ENCODE data around the gene ZNF516.

GRCh38 chr18:76472829-76473228 lies 22.2 kb downstream of the ZNF516 start:
- TF ChIP-seq CTCF (IDR thresholded peaks at IDR 0.05) = no peak
- no peak for TF ChIP-seq POLR2A (IDR thresholded peaks at IDR 0.05)
